ENCODE results near the gene ATAT1.

- TF ChIP-seq POLR2AphosphoS5 (IDR thresholded peaks at IDR 0.05) (no peak), CTCF (IDR thresholded peaks at IDR 0.05; ENCODE audit: poor library complexity, severe bottlenecking) (no peak), EP300 (conservative IDR thresholded peaks at IDR 0.05; ENCODE audit: poor library complexity, severe bottlenecking) (no peak), EZH2 (IDR thresholded peaks at IDR 0.05; ENCODE audit: borderline replicate concordance, insufficient read depth, low read length, poor library complexity, severe bottlenecking) (no peak)
Observed at GRCh38 chr6:30651143-30651542, 24.5 kb downstream of the ATAT1 start.

Data from neural cell (in vitro differentiated cells).